HG03103 (cell line): ENCODE results near the gene SLC19A2.

Experiments used
- ATAC-seq: cut with Tn5 transposase; IDR thresholded peaks from one replicate; pipeline ENCODE4 v1.9.1; 2021; ENCODE audit warnings: low read depth; ENCODE audit not compliant: unreplicated experiment

The SLC19A2 gene

GRCh38 chr1:169426174-169426705, 59.5 kb downstream of the SLC19A2 start:
- no peak for ATAC-seq

- ATAC-seq, result no peak
Observed at GRCh38 chr1:169421309-169421708, 64.4 kb downstream of the SLC19A2 start.

- no peak for ATAC-seq
Observed at GRCh38 chr1:169414952-169415351, 70.8 kb downstream of the SLC19A2 start.
